ENCODE measurements around the gene ETV3. TPM values are rescaled to one million over a fixed set of nuclear protein-coding genes. Genes with fewer than 3 reads are reported as not detected.
A peak's percentile ranks its signal among the peaks of the same experiment; 100 is the strongest.

The ETV3 gene
- total and polyA plus RNA-seq, 2 of the 13 experiments (the other 11 are each of a cell fraction or from before 2014, with no cell fraction given), result 4.2 to 5.8 TPM

DNA sequence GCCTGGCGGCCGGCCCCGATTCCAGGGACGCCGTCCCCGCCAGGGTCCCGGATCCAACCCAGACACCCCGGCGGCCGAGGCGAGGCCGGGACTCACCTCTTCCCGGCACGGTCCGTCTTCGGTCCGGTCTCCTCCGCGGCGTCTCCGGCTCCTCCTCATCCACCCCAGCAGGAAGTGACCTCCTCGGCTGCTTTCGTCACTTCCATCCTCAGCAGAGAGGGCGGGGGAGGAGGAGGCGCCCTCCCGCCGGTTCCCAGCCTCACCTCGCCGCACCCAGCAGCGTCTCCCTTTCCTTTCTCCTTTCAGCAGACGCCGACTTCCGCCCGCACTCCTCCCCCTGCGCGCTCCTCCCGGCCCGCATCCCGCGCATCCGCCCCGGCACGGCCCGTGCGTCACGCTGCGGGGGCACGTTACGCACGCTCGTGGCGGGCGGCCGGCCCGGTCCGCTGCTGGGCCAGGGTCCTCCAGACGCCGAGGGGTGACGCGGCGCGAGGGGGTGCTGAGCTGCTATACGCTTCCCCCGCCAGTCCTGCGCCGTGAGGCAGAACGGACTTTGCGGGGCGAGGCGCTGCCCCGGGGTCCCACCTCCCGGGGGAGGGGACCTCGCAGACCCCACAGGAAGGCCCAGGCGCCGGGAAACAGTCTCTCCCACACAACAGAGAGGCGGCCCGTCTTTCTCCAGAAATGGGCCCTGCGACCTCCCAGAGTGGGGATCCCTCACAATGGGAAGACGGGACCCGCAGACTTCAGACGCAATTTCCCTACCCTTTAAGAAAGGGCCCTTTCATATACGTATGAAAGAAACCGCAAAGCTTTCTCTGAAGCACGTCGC, at the start of gene ETV3 (continued):
- TF ChIP-seq, protein P1, sequence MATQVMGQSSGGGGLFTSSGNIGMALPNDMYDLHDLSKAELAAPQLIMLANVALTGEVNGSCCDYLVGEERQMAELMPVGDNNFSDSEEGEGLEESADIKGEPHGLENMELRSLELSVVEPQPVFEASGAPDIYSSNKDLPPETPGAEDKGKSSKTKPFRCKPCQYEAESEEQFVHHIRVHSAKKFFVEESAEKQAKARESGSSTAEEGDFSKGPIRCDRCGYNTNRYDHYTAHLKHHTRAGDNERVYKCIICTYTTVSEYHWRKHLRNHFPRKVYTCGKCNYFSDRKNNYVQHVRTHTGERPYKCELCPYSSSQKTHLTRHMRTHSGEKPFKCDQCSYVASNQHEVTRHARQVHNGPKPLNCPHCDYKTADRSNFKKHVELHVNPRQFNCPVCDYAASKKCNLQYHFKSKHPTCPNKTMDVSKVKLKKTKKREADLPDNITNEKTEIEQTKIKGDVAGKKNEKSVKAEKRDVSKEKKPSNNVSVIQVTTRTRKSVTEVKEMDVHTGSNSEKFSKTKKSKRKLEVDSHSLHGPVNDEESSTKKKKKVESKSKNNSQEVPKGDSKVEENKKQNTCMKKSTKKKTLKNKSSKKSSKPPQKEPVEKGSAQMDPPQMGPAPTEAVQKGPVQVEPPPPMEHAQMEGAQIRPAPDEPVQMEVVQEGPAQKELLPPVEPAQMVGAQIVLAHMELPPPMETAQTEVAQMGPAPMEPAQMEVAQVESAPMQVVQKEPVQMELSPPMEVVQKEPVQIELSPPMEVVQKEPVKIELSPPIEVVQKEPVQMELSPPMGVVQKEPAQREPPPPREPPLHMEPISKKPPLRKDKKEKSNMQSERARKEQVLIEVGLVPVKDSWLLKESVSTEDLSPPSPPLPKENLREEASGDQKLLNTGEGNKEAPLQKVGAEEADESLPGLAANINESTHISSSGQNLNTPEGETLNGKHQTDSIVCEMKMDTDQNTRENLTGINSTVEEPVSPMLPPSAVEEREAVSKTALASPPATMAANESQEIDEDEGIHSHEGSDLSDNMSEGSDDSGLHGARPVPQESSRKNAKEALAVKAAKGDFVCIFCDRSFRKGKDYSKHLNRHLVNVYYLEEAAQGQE (IDR thresholded peaks at IDR 0.05; ENCODE audit: borderline replicate concordance in 1 of 2, low read depth in 1 of 2, low read length in 2 of 2), result no peak; a peak in 1 of 4 replicates
- TF ChIP-seq MIER2 (CRISPR knock-in tag; IDR thresholded peaks at IDR 0.05) (no peak), POGK (CRISPR knock-in tag; conservative IDR thresholded peaks at IDR 0.05) (peak; percentile 88), HOXA3 (CRISPR knock-in tag; IDR thresholded peaks at IDR 0.05) (peak; percentile 86), ATF7-NPFF (CRISPR knock-in tag; IDR thresholded peaks at IDR 0.05; ENCODE audit: low read depth) (peak; percentile 90; the same call in 1 of the 2 replicates), E2F2 (CRISPR knock-in tag; IDR thresholded peaks at IDR 0.05; ENCODE audit: borderline replicate concordance) (no peak), XRCC5 (optimal IDR thresholded peaks at IDR 0.05; ENCODE audit: low read length) (peak; percentile 70), ZNF510 (CRISPR knock-in tag; IDR thresholded peaks at IDR 0.05; ENCODE audit: low read depth) (no peak), MXD4 (CRISPR knock-in tag; IDR thresholded peaks at IDR 0.05) (peak; percentile 32; the same call in 1 of the 2 replicates), FOXA1 (IDR thresholded peaks at IDR 0.05) (no peak), FOXA1 (CRISPR knock-in tag; IDR thresholded peaks at IDR 0.05) (no peak), MATR3 (CRISPR knock-in tag; IDR thresholded peaks at IDR 0.05) (no peak), PBX2 (CRISPR knock-in tag; IDR thresholded peaks at IDR 0.05) (no peak), ZC3H13 (CRISPR knock-in tag; IDR thresholded peaks at IDR 0.05) (peak; percentile 90; the same call in 1 of the 2 replicates), CAMTA2 (CRISPR knock-in tag; IDR thresholded peaks at IDR 0.05; ENCODE audit: borderline replicate concordance) (peak; percentile 90; the same call in 1 of the 2 replicates), RCOR2 (CRISPR knock-in tag; IDR thresholded peaks at IDR 0.05) (no peak), ZFP90 (CRISPR knock-in tag; IDR thresholded peaks at IDR 0.05; ENCODE audit: borderline replicate concordance) (no peak)
- TF ChIP-seq, protein P2, sequence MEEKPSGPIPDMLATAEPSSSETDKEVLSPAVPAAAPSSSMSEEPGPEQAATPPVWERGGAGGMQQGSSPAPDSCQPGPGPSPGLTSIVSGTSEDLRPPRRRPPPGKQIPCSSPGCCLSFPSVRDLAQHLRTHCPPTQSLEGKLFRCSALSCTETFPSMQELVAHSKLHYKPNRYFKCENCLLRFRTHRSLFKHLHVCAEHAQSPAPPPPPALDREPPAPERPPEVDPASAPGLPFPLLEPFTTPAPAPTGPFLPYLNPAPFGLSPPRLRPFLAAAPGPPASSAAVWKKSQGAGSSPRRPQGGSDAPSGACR (CRISPR knock-in tag; IDR thresholded peaks at IDR 0.05), result peak; percentile 17; the same call in 1 of the 2 replicates
